Central memory CD8-positive, alpha-beta T cell (primary cell): ENCODE measurements around the gene MOCS3.

ENCODE experiments used
- ATAC-seq: fragments of 150-1000 bp; cut with Tn5 transposase; replicated peaks from 2 replicates; pipeline ENCODE4 v1.10.0; 2022; ENCODE audit warnings: mild to moderate bottlenecking, moderate FRiP score, moderate number of reproducible peaks; ENCODE audit not compliant: poor library complexity, severe bottlenecking; ENCODE audit errors: extremely low read depth
- DNase-seq, 2 donors: peaks; one replicate each; pipeline ENCODE4 v3.0.0; 2021; ENCODE audit warnings: low spot score in 2 of 2
- H3K27ac Mint-ChIP-seq: one replicate; pipeline ENCODE4 v1.8.0; 2022; ENCODE audit warnings: low read depth, mild to moderate bottlenecking, moderate library complexity, mixed read lengths
- H3K27me3 Mint-ChIP-seq: one replicate; pipeline ENCODE4 v1.8.0; 2022; ENCODE audit warnings: mixed read lengths
- H3K36me3 Mint-ChIP-seq: one replicate; pipeline ENCODE4 v1.8.0; 2022; ENCODE audit warnings: mild to moderate bottlenecking, moderate library complexity, mixed read lengths; ENCODE audit not compliant: insufficient read depth
- H3K4me1 Mint-ChIP-seq: one replicate; pipeline ENCODE4 v1.8.0; 2022; ENCODE audit warnings: mixed read lengths
- H3K4me3 Mint-ChIP-seq: one replicate; pipeline ENCODE4 v1.8.0; 2022; ENCODE audit warnings: mild to moderate bottlenecking, moderate library complexity, mixed read lengths
- H3K9me3 Mint-ChIP-seq: one replicate; pipeline ENCODE4 v1.8.0; 2022; ENCODE audit warnings: mixed read lengths

Gene MOCS3

GRCh38 chr20:51010932-51011331, 52.3 kb downstream of the MOCS3 start:
- Mint-ChIP-seq H3K4me3 (no peak overlapping the region), H3K4me1 (no peaks in the 10 kb centered on the region), H3K9me3 (no peaks in the 10 kb centered on the region), H3K36me3 (no peaks in the 10 kb centered on the region), H3K27ac (no peak overlapping the region), H3K27me3 (peaks cover 40% of the 10 kb centered on the region)
- ATAC-seq: no peak
- DNase-seq: no peak

GRCh38 chr20:51011479-51011878, 52.9 kb downstream of the MOCS3 start:
- Mint-ChIP-seq H3K4me1 (no peaks in the 10 kb centered on the region), H3K9me3 (no peaks in the 10 kb centered on the region), H3K4me3 (no peak overlapping the region), H3K36me3 (no peaks in the 10 kb centered on the region), H3K27me3 (peaks cover 36% of the 10 kb centered on the region), H3K27ac (no peak overlapping the region)
- ATAC-seq (no peak), DNase-seq (no peak)

GRCh38 chr20:51012357-51012756, 53.7 kb downstream of the MOCS3 start:
- peaks cover 44% of the 10 kb centered on the region for H3K27me3 Mint-ChIP-seq
- ATAC-seq (no peak), DNase-seq (no peak)
- H3K9me3 Mint-ChIP-seq: no peaks in the 10 kb centered on the region
- H3K4me3 Mint-ChIP-seq: no peak overlapping the region
- H3K36me3 Mint-ChIP-seq: no peaks in the 10 kb centered on the region
- H3K4me1 Mint-ChIP-seq: no peaks in the 10 kb centered on the region
- H3K27ac Mint-ChIP-seq: no peak overlapping the region
